ENCODE measurements around the gene ZNF41.
A peak's percentile ranks its signal among the peaks of the same experiment; 100 is the strongest.

Gene ZNF41

DNA sequence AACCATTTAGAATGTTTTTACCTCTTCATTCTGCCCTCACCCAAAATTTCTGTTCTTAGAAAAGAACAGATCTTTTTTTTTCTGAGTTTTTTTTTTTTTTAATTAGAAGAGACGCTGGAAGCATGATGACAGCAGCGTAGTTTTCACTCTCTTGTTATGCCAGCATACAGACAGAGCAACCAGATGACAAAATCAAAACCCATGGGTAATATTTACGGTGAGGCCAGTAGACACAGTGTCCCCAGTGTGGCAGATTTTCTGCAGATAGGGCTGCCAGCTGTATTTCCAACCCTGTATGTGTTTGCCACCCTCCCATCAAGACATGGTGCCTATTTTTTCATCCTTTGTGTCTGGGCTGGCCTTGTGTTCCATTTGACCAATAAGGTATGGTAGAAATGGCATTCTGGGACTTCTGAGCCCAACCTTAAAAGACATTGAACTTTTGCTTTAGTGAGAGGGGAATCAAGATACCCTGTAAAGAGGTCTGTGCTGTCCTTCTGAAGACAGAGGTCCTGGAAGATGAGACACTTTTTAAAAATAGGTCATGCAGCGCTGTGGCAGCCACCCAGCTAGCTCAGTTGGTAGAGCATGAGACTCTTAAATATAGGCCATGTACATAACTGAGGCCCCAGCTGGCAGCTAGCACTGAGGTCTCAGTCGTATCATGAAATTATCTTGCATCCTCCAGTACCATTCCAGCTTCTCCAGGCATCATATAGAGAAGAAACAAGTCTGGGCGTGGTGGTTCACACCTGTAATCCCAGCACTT is 6.7 kb upstream of the ZNF41 start:
- DNase-seq: no peak

- peak; percentile 55 for DNase-seq
These were observed 1.9 kb upstream of the ZNF41 start for GRCh38 chrX:47484885-47485284.

DNA sequence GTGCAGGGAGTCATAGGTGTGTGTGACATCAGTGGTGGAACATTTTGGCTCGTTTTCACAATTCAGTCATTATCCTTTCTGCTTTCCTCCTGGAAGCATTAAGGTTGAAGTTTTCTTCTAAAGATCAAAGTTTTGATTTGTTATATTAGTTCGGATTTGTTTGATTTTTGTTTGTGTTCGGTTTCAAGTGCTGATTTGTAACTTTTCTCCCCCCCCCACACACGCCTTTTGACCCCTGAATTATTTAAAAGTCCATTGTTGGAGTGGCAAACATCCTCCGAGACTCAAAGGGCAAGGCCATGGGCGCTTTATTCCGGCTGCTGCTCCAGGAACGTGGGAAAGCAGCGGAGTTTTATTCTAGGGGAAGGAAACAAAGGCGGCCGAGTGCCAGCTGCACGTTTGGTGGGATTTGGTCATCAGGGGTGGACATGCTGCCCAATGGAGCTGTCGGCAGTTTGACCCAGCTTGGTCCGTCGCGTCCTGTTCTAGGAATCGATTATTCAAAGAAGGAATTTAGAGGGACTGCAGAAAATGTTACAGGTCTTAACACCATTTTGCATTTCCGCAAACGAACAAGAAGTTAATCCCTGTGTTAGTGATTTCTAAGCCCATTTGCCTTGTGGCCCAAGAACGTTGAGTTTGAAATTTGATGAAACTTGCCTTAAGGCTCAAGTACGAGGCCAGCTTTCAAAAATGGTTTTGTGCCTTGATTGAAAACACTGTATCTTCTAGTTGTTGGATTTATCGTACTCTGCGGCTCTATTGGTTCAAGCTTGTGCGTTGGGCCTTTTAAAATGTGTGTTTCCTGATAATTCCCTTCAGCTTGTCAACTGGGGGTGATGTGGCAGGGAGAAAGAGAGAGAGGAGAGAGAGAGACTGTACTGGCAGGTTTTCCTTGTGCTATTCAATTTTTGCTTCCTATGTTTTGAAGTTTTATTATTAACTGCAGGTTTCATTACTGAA is 565 bp upstream of the ZNF41 start:
- no peak for DNase-seq

- no peak for DNase-seq
These were observed 934 bp downstream of the ZNF41 start for GRCh38 chrX:47482065-47482511.

DNA sequence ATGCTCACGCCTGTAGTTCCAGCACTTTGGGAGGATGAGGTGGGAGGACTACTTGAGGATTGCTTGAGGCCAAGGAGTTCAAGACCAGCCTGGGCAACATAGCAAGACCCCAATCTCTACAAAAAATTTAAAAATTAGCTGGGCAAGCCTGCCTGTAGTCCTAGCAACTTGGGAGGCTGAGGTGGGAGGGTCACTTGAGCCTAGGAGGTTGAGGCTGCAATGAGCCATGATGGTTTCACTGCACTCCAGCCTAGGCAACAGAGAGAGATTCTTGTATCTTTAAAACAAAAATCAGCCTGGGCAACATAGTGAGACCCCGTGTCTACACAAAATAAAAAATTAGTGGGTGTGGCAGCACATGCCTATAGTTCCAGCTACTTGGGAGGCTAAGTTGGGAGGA is 1.9 kb downstream of the ZNF41 start:
- no peak for DNase-seq

GRCh38 chrX:47480576-47480975 is 2.4 kb downstream of the ZNF41 start:
- no peak for DNase-seq

GRCh38 chrX:47475476-47475875 is 7.5 kb downstream of the ZNF41 start:
- no peak for DNase-seq

- no peak for DNase-seq
These were observed 15.9 kb downstream of the ZNF41 start for GRCh38 chrX:47467106-47467505.

GRCh38 chrX:47460561-47460960 is 22.5 kb downstream of the ZNF41 start:
- peak; percentile 0 for DNase-seq

DNA sequence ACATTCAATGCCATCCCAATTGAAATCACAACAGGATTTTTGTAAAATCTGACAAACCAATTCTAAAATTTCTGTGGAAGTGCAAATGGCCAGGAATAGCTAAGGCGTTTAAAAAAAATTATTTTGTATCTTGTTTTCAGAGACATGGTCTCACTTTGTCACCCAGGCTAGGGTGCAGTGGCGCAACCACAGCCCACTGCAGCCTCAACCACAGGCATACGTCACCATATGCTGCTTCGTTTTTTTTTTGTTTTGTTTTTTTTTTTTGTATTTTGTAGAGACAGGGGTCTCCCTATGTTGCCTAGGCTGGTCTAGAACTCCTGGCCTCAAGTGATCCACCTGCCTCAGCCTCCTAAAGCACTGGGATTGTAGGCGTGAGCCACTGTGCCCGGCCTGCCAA is 24.5 kb downstream of the ZNF41 start:
- no peak for DNase-seq

- DNase-seq: no peak
These were observed 26.9 kb downstream of the ZNF41 start for GRCh38 chrX:47456080-47456479.

- DNase-seq: no peak
These were observed 30.9 kb downstream of the ZNF41 start for GRCh38 chrX:47452112-47452511.

DNA sequence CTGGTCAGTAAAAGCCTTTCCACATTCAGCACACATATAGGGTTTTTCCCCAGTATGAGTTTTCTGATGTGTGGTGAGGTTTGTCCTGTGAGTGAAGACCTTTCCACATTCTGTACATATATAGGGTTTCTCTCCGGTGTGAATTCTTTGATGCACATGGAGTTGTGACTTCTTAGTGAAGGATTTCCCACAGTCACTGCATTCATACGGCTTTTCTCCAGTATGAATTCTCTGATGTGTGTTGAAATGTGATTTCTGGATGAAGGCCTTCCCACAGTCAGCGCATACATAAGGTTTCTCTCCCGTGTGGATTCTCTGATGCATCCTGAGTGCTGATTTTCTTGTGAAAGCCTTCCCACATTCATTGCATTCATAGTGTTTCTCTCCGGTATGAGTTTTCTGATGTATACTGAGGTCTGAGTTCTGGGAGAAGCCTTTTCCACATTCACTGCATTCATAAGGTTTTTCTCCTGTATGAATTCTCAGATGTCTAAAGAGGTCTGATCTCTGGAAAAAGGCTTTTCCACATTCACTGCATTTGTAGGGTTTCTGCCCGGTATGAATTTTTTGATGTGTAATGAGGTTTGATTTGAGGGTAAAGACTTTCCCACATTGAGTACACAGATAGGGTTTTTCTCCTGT is 34.7 kb downstream of the ZNF41 start:
- DNase-seq: no peak

DNA sequence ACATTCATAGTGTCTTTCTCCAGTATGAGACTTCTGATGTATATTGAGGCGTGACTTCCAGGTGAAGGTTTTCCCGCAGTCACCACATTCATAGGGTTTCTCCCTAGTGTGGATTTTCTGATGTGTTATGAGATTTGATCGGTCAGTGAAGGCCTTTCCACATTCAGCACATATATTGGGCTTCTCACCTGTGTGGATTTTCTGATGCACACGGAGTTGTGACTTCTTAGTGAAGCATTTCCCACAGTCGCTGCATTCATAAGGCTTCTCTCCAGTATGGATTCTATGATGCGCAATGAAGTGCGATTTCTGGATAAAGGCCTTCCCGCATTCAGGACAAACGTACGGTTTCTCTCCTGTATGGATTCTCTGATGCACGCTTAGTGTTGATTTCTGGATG is 35.4 kb downstream of the ZNF41 start:
- no peak for DNase-seq

GRCh38 chrX:47446971-47447370 is 36.1 kb downstream of the ZNF41 start:
- DNase-seq: no peak

- DNase-seq: peak; percentile 0
These were observed 36.6 kb downstream of the ZNF41 start for GRCh38 chrX:47446431-47446830.

- no peak for DNase-seq
These were observed 52.1 kb downstream of the ZNF41 start for GRCh38 chrX:47430925-47431324.

GRCh38 chrX:47422444-47422843 is 60.6 kb downstream of the ZNF41 start:
- DNase-seq: no peak

DNA sequence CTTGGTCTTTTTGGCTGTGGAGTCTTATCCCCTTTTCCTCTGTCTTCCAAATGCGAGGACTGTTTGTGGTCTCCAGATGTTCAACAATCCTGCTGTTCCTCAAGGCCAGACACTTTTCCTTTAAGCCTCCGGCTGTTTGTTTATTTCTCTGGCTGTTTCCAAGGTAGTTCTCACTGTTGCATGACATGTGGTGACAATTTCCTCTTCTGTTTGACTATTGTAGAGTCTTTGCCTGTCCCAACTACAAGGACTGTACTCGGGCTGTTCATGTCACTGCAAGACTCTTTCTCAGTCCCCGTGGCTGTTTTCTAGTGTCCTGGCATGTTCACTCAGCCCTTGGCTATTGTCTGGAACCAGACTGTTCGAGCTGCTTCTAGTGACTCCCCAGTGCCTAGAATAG is 62.1 kb downstream of the ZNF41 start:
- DNase-seq: no peak

- DNase-seq: no peak
These were observed 62.8 kb downstream of the ZNF41 start for GRCh38 chrX:47420265-47420664.

- DNase-seq: no peak
These were observed 69.8 kb downstream of the ZNF41 start for GRCh38 chrX:47413179-47413594.
